ENCODE results near the gene TP53I13.

TP53I13 gene

GRCh38 chr17:29589524-29590410 is 21.3 kb downstream of the TP53I13 start, which contains the start of gene GIT1 (continued):
- no peak for TF ChIP-seq PRDM10 (tag by site-specific recombination; IDR thresholded peaks at IDR 0.05)
- peak; percentile 93 for TF ChIP-seq KLF10 (tag by site-specific recombination; IDR thresholded peaks at IDR 0.05)
- no peak for TF ChIP-seq ZNF362 (tag by site-specific recombination; IDR thresholded peaks at IDR 0.05)
- TF ChIP-seq ZNF692 (tag by site-specific recombination; IDR thresholded peaks at IDR 0.05) = peak; percentile 98
- TF ChIP-seq ZNF324 (tag by site-specific recombination; IDR thresholded peaks at IDR 0.05) = no peak
- no peak for TF ChIP-seq ZNF792 (tag by site-specific recombination; IDR thresholded peaks at IDR 0.05)
- no peak for TF ChIP-seq OSR2 (tag by site-specific recombination; IDR thresholded peaks at IDR 0.05)
- TF ChIP-seq CTCF (tag by site-specific recombination; IDR thresholded peaks at IDR 0.05) = no peak
- TF ChIP-seq ZNF280C (tag by site-specific recombination; IDR thresholded peaks at IDR 0.05) = no peak
- peak; percentile 50 for TF ChIP-seq ZBTB8A (tag by site-specific recombination; IDR thresholded peaks at IDR 0.05)
- no peak for TF ChIP-seq ZNF624 (tag by site-specific recombination; IDR thresholded peaks at IDR 0.05)
- TF ChIP-seq ZNF223 (tag by site-specific recombination; IDR thresholded peaks at IDR 0.05) = no peak
- no peak for TF ChIP-seq ZNF48 (tag by site-specific recombination; IDR thresholded peaks at IDR 0.05)
- TF ChIP-seq ZSCAN5A (tag by site-specific recombination; IDR thresholded peaks at IDR 0.05) = no peak
- TF ChIP-seq ZNF530 (tag by site-specific recombination; IDR thresholded peaks at IDR 0.05; ENCODE audit: low read depth) = no peak
- peak; percentile 96 for TF ChIP-seq ZFP69B (tag by site-specific recombination; IDR thresholded peaks at IDR 0.05)
- TF ChIP-seq ZNF501 (tag by site-specific recombination; IDR thresholded peaks at IDR 0.05) = no peak
- TF ChIP-seq ZBTB20 (tag by site-specific recombination; IDR thresholded peaks at IDR 0.05) = no peak
- TF ChIP-seq ZNF23 (tag by site-specific recombination; IDR thresholded peaks at IDR 0.05; ENCODE audit: borderline replicate concordance) = no peak
- TF ChIP-seq ZNF670 (tag by site-specific recombination; IDR thresholded peaks at IDR 0.05; ENCODE audit: low read depth) = no peak
- no peak for TF ChIP-seq ZNF449 (tag by site-specific recombination; IDR thresholded peaks at IDR 0.05)
- no peak for TF ChIP-seq MEIS1 (CRISPR knock-in tag; IDR thresholded peaks at IDR 0.05; ENCODE audit: borderline replicate concordance)
- TF ChIP-seq INSM2 (tag by site-specific recombination; IDR thresholded peaks at IDR 0.05) = no peak
- no peak for TF ChIP-seq ZNF138 (tag by site-specific recombination; IDR thresholded peaks at IDR 0.05; ENCODE audit: borderline replicate concordance)

Data from HEK293 (cell line).